GM18517 (cell line): ENCODE results near the gene MAGI2.
A peak's percentile ranks its signal among the peaks of the same experiment; 100 is the strongest.

Experiments
- ATAC-seq: cut with Tn5 transposase; IDR thresholded peaks from one replicate; pipeline ENCODE4 v1.9.1; 2021; ENCODE audit warnings: mild to moderate bottlenecking, moderate library complexity; ENCODE audit not compliant: unreplicated experiment

Gene MAGI2

GRCh38 chr7:78448911-78449310, 1004.6 kb downstream of the MAGI2 start:
- no peak for ATAC-seq

GRCh38 chr7:78444267-78444666, 1009.2 kb downstream of the MAGI2 start:
- ATAC-seq: no peak

- no peak for ATAC-seq
Observed at GRCh38 chr7:78443811-78444210, 1009.7 kb downstream of the MAGI2 start.

GRCh38 chr7:78441737-78442136, 1011.7 kb downstream of the MAGI2 start:
- no peak for ATAC-seq

GRCh38 chr7:78438433-78438832, 1015.0 kb downstream of the MAGI2 start:
- ATAC-seq: no peak

GRCh38 chr7:78437118-78437517, 1016.3 kb downstream of the MAGI2 start:
- ATAC-seq: no peak

GRCh38 chr7:78435355-78435754, 1018.1 kb downstream of the MAGI2 start:
- no peak for ATAC-seq

GRCh38 chr7:78434281-78434680, 1019.2 kb downstream of the MAGI2 start:
- ATAC-seq: no peak

- ATAC-seq: no peak
Observed at GRCh38 chr7:78433421-78433820, 1020.0 kb downstream of the MAGI2 start.

GRCh38 chr7:78429878-78430277, 1023.6 kb downstream of the MAGI2 start:
- no peak for ATAC-seq

GRCh38 chr7:78427209-78427608, 1026.3 kb downstream of the MAGI2 start:
- peak; percentile 80 for ATAC-seq

GRCh38 chr7:78420001-78420400, 1033.5 kb downstream of the MAGI2 start:
- no peak for ATAC-seq

GRCh38 chr7:78417180-78417853, 1036.2 kb downstream of the MAGI2 start:
- ATAC-seq: no peak

GRCh38 chr7:78413568-78413967, 1039.9 kb downstream of the MAGI2 start:
- no peak for ATAC-seq

GRCh38 chr7:78412216-78412858, 1041.1 kb downstream of the MAGI2 start:
- ATAC-seq: no peak

- no peak for ATAC-seq
Observed at GRCh38 chr7:78407031-78407430, 1046.4 kb downstream of the MAGI2 start.

GRCh38 chr7:78406531-78406930, 1046.9 kb downstream of the MAGI2 start:
- ATAC-seq: no peak

- ATAC-seq: no peak
Observed at GRCh38 chr7:78402096-78402495, 1051.4 kb downstream of the MAGI2 start.

- ATAC-seq: no peak
Observed at GRCh38 chr7:78400038-78400437, 1053.4 kb downstream of the MAGI2 start.

- ATAC-seq: no peak
Observed at GRCh38 chr7:78399033-78399769, 1054.3 kb downstream of the MAGI2 start.

- ATAC-seq: no peak
Observed at GRCh38 chr7:78398576-78398975, 1054.9 kb downstream of the MAGI2 start.

GRCh38 chr7:78398081-78398480, 1055.4 kb downstream of the MAGI2 start:
- no peak for ATAC-seq
